Sigmoid colon (tissue), 4 donors: ENCODE measurements around the gene KRTAP12-1.
"Not testable (repeated sequence)": the region's sequence is repeated elsewhere in the genome, so short reads cannot be mapped to it uniquely, and the experiment has no call there.

ENCODE experiments used
- POLR2A ChIP-seq, 2 donors: fragments of 450-650 bp; IDR thresholded peaks; one replicate each; pipeline ENCODE4 v1.6.1; 2016; ENCODE audit warnings: antibody characterized with exemption in 2 of 2, mild to moderate bottlenecking in 2 of 2, moderate library complexity in 2 of 2
- POLR2AphosphoS5 ChIP-seq, 4 donors: sonication (generic); formaldehyde crosslinking; IDR thresholded peaks; one replicate each; pipeline ENCODE4 v1.6.1; 2017; ENCODE audit warnings: antibody characterized with exemption in 4 of 4
- TF ChIP-seq, protein P1 (sequence below), 4 experiments: fragments of 450-650 bp in 3 of 4; fragments of 200-600 bp in 1 of 4; IDR thresholded peaks; one replicate each; pipeline ENCODE4 v1.5.1; 2016 to 2019; ENCODE audit warnings: antibody characterized with exemption in 4 of 4, mild to moderate bottlenecking in 3 of 4, moderate library complexity in 2 of 4

DNA sequence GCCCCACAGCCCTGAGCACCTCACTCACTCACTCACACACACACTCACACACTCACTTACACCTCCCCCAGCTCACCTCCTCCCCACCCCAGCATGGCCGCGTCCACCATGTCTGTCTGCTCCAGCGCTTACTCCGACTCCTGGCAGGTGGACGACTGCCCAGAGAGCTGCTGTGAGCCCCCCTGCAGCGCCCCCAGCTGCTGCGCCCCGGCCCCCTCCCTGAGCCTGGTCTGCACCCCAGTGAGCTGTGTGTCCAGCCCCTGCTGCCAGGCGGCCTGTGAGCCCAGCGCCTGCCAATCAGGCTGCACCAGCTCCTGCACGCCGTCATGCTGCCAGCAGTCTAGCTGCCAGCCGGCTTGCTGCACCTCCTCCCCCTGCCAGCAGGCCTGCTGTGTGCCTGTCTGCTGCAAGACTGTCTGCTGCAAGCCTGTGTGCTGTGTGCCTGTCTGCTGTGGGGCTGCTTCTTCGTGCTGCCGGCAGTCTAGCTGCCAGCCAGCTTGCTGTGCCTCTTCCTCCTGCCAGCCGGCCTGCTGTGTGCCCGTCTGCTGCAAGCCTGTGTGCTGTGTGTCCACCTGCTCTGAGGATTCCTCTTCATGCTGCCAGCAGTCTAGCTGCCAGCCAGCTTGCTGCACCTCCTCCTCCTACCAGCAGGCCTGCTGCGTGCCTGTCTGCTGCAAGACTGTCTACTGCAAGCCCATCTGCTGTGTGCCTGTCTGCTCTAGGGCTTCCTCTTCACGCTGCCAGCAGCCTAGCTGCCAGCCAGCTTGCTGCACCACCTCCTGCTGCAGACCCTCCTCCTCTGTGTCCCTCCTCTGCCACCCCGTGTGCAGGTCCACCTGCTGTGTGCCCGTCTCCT lies 35.4 kb downstream of the KRTAP12-1 start, which contains the start of gene KRTAP10-11:
- TF ChIP-seq, protein P1, sequence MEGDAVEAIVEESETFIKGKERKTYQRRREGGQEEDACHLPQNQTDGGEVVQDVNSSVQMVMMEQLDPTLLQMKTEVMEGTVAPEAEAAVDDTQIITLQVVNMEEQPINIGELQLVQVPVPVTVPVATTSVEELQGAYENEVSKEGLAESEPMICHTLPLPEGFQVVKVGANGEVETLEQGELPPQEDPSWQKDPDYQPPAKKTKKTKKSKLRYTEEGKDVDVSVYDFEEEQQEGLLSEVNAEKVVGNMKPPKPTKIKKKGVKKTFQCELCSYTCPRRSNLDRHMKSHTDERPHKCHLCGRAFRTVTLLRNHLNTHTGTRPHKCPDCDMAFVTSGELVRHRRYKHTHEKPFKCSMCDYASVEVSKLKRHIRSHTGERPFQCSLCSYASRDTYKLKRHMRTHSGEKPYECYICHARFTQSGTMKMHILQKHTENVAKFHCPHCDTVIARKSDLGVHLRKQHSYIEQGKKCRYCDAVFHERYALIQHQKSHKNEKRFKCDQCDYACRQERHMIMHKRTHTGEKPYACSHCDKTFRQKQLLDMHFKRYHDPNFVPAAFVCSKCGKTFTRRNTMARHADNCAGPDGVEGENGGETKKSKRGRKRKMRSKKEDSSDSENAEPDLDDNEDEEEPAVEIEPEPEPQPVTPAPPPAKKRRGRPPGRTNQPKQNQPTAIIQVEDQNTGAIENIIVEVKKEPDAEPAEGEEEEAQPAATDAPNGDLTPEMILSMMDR (IDR thresholded peaks at IDR 0.05): not testable (repeated sequence)
- not testable (repeated sequence) for TF ChIP-seq POLR2A, POLR2AphosphoS5 (IDR thresholded peaks at IDR 0.05)
